ENCODE results near the gene FAM78B.

Gene FAM78B, protein sequence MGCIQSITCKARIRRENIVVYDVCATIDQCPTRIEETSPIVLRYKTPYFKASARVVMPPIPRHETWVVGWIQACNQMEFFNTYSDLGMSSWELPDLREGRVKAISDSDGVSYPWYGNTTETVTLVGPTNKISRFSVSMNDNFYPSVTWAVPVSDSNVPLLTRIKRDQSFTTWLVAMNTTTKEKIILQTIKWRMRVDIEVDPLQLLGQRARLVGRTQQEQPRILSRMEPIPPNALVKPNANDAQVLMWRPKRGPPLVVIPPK

DNA sequence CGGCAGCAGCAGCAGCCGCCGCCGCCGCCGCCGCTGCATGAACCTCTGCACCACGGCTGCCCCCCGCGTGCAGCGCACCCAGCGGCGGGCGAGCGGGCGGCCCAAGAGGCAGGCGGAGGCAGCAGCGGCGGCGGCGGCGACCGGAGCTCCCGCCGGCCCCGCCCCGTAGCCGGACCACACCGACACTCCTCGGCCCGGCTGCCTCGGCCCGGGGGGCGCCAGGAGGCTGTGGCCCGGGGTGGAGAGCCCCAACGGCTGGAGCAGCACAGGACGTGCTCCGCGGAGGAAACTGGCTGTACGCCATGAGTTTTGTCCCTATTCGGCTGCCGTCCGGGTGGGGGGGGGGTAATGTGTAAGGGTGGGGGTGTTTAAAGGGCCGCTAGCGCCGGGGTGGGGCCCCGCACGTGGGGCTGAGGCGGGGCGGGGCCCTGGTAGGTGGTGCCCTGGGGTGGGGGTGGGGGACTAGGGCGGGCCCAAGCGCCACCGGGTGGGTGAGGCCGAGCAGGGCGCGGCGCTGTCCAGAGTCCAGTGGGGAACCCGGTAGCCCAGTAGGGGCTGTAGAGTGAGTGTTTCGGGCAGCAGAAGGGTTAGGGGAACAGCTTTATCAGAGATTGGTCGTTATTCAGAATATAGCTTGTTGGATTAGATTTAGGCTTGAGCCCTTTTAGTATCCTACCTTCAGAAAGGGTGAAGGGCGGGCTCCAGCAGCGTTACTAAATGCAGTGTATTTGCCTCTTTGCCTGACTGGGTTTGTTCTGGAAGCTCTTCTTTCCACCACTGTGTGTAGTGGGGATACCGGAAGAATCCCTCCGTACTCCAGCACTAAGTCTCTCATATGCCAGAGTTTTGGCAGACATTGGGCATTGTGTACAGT lies at the start of gene FAM78B:
Gene FAM78B, minus strand, starts transcription at position 304 of the 874 bp plus-strand sequence. CDS start 753 bp downstream, outside the sequence.
- peak in 1 of 2 donors; percentile 4 for DNase-seq (ENCODE audit: low read depth in 2 of 2)

DNA sequence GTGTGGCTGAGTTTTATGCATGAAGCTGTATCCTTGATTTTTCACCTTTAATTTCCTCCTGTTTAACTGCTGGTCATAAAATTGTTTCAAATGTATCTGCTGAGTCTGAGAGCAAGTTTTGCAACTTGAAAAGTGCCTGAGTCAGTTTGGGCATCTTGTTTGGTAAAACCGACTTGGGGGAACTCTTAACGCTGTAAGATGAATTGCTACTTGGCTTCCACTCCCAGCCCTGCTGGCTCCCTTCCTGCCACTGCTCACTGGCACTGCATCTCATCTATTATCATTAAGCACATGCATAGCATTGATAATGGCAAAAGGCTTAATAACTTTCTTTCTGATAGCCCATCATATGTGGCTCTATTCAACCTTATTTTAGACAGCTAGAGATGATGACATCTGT lies 35.7 kb upstream of the FAM78B start:
- DNase-seq (ENCODE audit: low read depth in 2 of 2), result no peak

DNA sequence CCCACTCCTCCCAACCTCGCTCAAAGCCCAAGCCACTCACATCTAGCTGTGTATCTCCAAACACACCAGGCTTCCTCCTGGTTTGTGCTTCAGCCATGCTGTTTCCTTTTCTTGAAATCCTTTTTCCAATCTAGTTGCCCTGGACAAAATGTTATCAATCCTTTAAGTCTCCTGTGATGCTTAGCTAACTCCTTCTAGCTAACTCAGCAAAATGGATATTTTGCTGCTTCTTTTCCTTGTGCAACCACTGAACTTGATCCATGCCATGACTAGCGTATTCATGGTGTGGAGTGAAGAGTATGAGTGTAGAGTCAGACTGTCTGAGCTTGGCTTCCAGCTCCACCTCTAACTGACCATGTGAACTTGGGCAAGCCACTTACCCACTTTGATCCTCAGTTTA lies 33.9 kb upstream of the FAM78B start:
- no peak for DNase-seq (ENCODE audit: low read depth in 2 of 2)

DNA sequence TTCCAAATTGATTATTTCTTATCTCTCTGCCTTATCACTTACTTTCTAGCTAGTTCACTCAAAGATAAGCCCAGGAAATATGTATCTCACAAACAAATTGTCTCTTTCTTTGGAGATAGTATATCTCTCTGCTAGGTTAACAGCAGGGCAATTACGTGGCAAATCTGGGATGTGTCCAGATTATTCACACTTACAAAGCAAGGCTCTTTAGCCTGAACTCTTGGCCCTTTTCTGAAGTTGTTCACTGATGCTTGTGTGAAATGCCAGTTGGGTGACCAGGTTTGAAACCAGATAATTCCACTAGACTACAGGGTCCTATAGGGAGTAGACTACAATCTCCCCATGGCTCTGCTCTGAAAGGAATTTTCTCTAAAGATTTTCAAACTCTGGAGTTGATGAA lies 30.8 kb upstream of the FAM78B start:
- DNase-seq (ENCODE audit: low read depth in 2 of 2), result no peak

DNA sequence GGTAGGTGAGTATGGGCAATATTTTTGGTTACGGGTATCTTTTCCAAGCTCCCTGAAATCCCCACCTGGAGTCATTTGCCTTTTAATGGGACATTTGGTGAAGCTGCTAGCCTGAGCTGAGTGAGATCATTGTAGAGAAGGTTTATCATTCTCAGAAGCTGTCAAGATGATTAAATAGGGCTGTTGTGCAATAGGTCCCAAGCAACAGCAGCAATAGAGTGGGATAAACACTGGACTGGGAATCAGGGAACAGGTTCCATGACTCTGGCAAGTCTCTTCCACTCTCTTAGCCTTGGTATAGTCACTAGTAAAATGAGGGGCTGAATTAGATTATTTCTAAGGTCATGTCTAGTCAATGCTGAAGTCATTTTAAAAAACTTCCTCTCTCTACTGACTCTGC lies 30.3 kb upstream of the FAM78B start:
- DNase-seq (ENCODE audit: low read depth in 2 of 2), result no peak

DNA sequence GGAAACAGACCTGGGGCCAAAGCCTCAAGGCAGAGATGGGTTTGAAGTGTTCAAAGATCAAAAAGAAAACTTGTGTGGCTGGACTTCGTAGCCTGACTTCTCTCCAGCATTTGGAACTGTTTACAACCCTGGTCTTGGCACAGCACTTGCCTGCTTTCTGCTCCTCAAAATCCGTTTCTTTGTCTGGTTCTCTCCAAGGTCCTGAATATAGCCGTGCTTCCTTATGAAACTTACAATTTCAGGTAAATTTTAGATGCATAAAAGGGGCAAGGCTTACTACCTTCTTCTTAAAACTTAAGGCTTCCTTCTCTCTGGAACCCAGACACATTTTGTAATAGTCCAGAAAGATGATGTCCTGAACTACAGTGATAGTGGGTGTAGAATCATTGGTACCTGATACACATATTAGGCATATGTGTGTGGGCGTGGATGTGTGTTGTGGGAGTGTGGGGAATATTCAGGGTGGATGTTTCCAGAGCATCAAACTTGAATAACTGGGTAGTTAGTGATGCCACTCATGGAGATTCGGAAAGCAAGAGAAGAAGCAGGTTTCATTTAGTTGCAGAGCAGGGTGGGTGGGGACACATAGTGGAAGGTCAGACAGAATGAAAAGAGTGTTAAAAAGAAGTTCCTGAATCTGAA lies 26.4 kb upstream of the FAM78B start:
- DNase-seq (ENCODE audit: low read depth in 2 of 2), result no peak

DNA sequence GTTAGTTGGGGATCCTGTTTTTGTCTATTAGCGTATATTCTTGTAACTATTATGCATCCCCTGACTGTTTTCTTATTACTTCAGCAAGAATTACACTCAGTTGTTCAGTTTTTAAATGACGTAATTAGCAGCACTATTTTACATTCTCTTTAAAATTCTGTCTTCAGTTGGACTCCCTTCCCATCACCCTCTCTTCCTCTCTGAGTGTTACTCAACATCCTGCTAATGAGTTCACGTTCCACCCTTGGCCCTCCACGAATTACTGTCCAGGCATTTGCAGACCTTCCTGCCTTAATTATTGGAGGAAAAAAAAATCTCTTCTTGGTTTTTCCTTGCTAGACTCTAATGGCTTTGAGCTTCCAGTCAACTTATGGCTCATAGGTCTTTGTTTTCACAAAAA lies 23.6 kb upstream of the FAM78B start:
- DNase-seq (ENCODE audit: low read depth in 2 of 2), result no peak

DNA sequence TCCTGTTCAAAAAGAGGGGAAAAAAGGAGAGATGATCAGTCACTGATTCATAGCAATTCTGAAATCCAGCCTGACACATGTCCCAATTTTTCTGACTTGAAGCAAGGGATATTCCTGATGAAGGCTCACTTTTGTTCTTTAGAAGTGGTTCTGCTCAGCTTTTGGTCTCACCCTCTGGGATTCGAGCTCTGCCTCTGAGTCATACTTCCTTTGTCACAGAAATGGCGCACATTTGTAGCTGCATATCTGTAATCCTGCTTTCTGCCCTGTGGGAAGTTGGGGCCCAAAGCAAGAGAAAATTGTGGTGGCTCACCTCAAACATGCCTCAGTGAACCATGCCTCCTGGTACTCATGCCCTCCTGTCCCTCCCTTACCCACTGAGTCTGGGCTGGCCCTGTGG lies 22.3 kb upstream of the FAM78B start:
- DNase-seq (ENCODE audit: low read depth in 2 of 2), result no peak

DNA sequence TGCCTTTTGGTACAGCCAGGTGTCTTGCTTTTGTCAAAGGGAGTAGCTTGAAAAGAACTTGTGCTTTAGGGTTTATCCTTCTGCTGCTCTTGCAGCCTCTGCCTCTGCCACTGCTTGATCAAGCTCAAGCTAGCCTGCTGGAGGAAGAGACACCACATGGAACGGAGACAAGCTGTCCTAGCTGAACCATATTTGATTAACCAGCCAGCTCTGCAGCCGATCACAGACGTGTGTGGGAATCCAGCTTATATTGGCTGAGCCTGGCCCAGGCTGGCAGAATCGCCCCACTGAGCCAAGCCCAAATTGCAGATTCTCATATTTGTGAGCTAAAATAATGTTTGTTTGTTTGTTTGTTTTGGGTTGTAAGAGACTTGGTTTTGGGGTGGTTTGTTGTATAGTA lies 18.7 kb upstream of the FAM78B start:
- DNase-seq (ENCODE audit: low read depth in 2 of 2), result no peak

DNA sequence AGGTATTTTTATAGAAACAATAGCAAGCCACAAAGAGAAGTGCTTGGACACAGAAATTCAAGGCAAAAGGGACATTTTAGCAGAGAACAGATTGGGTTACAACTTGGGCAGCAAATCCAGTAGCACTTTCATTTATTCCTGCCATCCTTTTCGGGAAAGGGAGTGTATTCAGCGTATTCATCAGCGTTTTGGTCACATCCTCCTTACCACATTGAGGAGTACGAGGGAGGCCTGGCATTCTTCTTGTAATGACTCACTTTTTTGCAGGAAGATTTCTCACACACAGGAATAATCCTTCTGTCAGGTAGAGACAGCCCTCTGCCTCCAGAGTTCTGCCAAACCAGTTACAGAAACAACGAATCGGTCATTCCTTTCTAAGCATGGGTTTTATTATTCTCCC lies 18.1 kb upstream of the FAM78B start:
- no peak for DNase-seq (ENCODE audit: low read depth in 2 of 2)

DNA sequence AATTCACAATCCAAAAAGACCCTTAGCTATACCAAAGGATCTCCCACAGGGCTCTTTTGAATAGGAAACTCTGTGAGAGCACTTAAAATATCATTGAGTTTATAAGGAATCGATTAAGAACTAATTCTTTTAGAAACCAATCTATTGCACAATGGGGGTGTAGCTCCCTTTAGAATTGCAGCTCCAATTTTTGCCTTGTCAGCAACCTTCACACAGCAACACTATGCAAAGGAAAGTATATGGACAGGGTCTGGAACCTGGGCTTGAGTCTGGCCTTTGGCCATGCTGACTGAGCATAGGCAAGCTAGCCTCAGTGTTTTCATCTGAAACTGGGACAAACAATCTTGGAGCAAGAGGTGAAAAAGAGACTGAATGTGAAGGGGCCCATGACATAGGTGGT lies 17.2 kb upstream of the FAM78B start:
- DNase-seq (ENCODE audit: low read depth in 2 of 2), result no peak

DNA sequence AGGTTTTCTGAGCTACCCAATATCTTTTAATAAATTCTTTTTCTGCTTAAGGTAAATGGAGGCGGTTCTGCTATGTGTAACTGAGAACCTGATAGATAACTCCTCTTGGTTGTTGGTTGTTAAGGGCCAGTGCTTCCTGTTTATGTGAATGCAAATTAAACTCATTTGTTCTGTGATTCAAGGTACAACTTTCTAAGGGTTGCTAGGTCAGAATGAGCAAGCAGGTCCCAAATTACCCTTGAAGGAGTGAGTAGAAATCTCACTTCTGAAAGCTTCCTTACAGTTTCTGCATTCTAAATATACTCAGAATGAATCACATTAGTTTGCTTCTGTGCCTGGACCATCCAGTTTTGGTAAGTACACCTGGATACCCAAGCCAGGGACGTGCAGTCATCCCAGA lies 15.5 kb upstream of the FAM78B start:
- DNase-seq (ENCODE audit: low read depth in 2 of 2), result no peak

DNA sequence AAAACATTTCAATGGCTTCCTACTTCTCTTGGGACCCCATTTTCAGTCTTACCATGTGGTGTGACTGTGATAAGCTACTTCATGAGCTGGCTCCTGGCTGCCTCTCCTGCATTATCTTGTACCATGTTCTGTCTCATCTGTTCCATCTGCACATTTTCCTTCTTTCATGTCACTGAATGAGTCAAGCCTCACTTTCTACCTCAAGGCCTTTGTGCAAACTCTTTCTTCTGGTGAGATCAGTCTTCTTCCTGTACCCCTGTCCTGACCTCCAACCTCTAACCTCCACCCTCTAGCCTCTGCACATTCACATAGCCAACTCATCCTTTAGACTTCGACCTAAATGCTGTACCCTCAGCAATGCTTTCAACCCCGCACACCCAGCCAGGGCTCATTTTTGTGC lies 9.6 kb upstream of the FAM78B start:
- DNase-seq (ENCODE audit: low read depth in 2 of 2), result no peak

DNA sequence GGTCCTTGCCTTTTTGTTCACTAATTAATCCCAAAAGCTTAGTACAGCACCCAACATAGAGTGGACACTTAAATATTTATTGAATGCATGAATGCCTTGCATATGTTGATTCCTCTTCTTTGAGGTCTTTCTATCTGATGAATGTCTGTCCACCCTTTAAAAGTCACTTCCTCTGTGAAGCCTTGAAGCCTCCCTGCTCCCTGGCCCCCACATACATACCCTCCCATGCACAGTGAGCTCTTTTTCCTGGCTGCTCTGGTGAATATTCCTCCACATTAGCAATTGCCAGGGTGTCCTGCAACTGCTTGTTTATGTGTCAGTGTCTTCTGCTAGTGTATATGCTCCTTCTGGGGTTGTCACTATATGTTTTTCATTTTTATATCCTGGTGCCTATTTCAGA lies 8.2 kb upstream of the FAM78B start:
- DNase-seq (ENCODE audit: low read depth in 2 of 2), result no peak

DNA sequence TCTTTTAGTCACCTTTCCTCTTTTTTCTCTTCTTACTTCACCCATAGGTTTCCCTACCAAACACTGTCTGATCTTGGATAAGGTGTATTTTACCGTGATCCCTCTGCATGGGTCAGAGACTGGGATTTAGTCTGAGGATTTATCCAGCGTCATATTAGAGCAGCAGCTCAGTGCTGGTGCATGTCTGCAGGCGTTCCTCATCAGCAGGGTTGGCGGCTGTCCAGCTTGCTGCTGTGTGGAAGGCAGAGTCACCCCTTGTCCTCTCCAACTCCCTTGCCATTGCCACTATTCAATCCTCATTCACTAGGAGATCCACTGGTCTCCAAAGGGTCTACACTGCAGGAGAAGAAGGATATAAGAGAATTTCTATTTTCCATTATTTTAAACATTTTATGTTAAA lies 7.3 kb upstream of the FAM78B start:
- no peak for DNase-seq (ENCODE audit: low read depth in 2 of 2)

DNA sequence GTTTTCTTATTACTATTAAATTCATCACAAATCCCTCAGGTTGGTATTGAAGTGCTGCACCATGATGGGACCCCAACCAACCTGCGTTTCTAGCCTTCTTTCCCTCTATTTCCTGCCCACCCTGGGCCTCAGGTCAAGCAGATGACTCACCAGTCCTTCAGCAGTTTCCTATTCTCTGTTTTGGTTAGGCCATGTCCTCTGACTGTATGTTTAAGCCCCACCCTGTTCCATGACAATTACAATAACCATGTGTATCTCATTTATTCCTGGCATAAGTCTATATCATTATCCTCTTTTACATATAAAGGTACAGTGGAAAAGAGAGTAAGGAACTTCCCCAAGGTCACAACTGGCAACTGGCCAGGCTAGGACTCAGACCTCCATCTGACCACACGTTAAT lies 5.3 kb upstream of the FAM78B start:
- DNase-seq (ENCODE audit: low read depth in 2 of 2), result no peak

DNA sequence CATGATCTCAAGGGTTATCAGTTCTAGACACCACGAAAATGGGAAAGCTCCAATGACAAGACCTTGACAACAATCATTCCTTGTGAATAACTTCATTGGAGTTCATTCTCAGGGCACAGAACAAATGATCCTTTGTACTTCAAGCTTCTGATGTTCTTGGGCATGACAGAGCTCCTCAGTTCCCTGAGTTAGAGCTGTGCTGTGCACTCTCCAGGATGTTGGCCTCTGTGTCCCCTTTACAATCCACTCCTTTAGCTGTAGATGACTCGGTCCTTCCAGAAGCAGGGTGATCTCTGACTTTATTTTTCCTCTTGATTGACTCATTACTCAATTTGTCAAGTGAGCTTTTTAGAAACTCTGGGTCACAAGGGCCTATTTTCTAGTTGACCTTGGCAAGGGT lies 3.9 kb upstream of the FAM78B start:
- DNase-seq (ENCODE audit: low read depth in 2 of 2), result no peak

DNA sequence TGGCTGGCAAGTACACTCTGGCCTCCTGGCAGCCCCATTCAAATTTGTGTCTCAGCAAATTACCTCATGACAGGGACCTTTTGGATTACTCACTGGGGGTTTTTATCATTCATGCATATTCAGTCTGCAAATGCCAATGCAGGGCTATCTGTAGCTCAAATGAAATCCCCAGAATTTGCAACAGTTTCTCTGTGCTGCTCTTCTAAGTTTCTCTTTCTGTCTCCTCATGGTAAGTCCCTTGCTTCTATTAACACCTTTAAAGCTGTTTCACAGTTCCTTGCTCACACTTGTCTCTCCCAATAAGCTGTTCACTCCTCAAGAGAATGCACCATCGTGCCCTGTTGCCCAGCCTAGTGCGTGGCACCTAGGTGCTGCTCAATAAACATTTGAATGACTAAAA lies 3.3 kb upstream of the FAM78B start:
- DNase-seq (ENCODE audit: low read depth in 2 of 2), result no peak

DNA sequence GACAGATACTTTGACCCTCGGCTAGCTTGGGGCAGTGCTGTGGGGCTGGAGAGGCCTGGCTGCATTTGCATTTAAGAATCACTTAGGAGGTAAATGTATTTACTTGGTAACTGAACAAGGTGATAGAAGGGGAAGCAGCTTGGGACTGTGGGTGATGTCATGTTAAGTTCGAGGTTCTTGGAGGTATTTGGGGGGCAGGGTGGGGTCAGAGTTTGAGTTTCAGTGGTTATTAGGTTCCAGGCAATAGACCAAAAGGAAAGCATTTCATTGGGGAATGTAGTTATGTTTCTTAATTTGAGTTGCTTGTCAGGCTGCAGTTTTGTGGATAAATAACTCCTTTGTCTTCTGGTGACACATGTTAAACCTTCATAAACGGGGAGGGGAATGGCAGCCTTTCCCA lies 2.4 kb upstream of the FAM78B start:
- DNase-seq (ENCODE audit: low read depth in 2 of 2), result no peak

DNA sequence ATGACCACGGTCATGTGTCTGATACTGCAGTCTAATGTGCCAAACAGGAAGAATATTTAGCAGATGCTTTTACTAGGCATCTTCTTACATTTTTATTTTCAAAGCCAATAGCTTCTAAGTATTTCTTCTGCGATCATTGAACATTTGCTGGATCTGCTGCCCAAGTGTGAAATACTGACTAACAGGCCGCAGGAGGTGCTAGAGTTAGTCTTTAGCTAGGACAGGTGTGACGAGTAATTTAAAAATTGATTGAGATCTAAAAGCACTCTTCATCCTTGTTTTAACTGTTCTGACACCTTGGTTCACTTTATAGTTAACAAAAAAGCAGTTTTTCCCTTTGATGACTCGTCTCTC lies 748 bp upstream of the FAM78B start:
- no peak for DNase-seq (ENCODE audit: low read depth in 2 of 2)

DNA sequence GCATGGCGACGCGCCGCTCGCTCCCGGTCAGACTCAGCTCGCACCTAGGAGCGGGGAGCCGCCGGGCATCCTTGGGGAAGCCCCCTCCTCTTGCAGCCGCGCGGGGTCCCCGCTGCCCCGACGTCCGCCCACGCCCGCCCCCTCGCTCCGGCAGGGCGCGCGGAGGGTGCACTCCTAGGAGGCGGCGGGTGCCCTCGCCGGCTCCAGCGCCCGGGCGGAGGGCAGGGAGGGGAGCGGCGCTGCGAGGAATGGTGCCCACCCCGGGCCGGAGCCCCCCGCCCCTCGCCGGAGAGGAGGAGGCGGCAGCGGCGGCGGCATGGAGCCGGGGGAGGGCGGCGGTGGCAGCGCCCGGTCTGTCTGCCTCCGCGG lies 488 bp downstream of the FAM78B start:
- no peak for DNase-seq (ENCODE audit: low read depth in 2 of 2)

DNA sequence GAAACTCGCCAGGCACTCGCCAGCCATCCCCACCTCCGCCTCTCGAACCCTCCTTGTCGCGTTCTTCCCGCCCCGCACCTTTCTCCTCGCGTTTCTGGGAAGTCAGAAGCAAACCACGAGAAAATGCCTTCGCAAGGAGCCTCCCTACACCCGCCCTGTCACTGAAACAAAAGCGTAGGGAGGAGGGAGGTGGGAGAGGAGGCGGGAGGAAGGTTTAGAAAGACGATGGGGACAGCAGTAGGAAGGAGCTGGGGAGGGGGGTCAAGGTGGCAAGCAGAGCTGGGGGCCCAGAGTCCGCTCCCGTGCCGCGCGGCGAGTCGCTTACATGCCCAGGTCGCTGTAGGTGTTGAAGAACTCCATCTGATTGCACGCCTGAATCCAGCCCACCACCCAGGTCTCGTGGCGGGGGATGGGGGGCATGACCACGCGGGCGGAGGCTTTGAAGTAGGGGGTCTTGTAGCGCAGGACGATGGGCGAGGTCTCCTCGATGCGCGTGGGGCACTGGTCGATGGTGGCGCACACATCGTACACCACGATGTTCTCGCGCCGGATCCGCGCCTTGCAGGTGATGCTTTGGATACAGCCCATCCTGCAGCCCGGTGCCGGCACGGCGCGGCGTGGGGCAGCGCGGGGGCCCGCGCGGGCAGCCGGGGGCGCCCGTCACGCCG lies 1.0 kb downstream of the FAM78B start:
- DNase-seq (ENCODE audit: low read depth in 2 of 2), result no peak
